H1 (cell line): ENCODE data around the gene ZMIZ1. TPM values are rescaled to one million over a fixed set of nuclear protein-coding genes. Genes with fewer than 3 reads are reported as not detected.

Source experiments
- FOSL1 ChIP-seq: IDR thresholded peaks from 2 replicates; pipeline ENCODE4 v1.6.1; 2011; ENCODE audit warnings: mild to moderate bottlenecking, low read depth, low read length, moderate library complexity; ENCODE audit not compliant: insufficient read depth
- GABPA ChIP-seq: IDR thresholded peaks from 2 replicates; pipeline ENCODE4 v1.6.1; 2011; ENCODE audit warnings: mild to moderate bottlenecking, low read length, moderate library complexity, borderline replicate concordance; ENCODE audit not compliant: insufficient read depth
- HDAC6 ChIP-seq: IDR thresholded peaks from one replicate; pipeline ENCODE4 v1.7.1; 2012; ENCODE audit warnings: low read depth, mild to moderate bottlenecking, inconsistent platforms, low read length, moderate library complexity
- polyA plus RNA-seq, 7 experiments: library from polyadenylated mRNA; depleted of rRNA in 3 of 7; stranded (reverse) in 5 of 7; unstranded in 2 of 7; fragments of >200 nt in 5 of 7; fragments of 200-250 nt in 2 of 7; gene quantifications; 1 replicate in 5 of 7; 2 replicates in 1 of 7; 4 replicates in 1 of 7; pipeline versions ENCODE4 v1.2.1 to v1.2.3, GENCODE V29; 2011 to 2013; ENCODE audit warnings: missing spikeins in 2 of 7, mixed read lengths in 2 of 7
- total RNA-seq: library from RNA; stranded (reverse); fragmentation: NEBNext Ultra II Directional; extraction: Animal tissue kit (Norgen Biotek cat#: 25700); gene quantifications from 2 replicates; pipeline ENCODE4 v1.2.1, GENCODE V29; 2021

ZMIZ1 gene
- total and polyA plus RNA-seq, 2 of the 8 experiments (the other 6 are each of a cell fraction or from before 2014, with no cell fraction given): 8.1 to 28.0 TPM

DNA sequence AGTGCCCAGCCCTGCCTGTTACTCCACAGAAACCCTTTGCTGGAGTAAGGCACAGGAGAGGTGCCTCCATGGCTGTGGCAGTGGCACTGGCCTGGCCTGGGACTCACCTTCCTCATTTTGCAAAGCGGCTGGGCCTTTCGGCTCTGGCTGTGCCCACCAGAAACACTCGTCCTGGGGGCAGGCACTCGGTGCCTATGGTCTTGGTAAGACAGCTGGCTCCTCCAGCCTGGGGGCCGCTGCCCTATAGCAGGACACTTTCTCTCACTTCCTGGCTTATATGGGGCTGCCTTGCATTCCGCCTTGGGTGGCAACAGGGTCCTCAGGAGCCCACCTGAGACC lies 13.2 kb downstream of the ZMIZ1 start (continued):
- TF ChIP-seq GABPA: no peak
- TF ChIP-seq HDAC6: no peak
- TF ChIP-seq FOSL1: no peak
